Peyer's patch (tissue), 4 donors: ENCODE data around the gene WDR64.

Source experiments
- POLR2A ChIP-seq, 2 donors: fragments of 450-650 bp; IDR thresholded peaks; one replicate each; pipeline ENCODE4 v1.5.1; 2017; ENCODE audit warnings: antibody characterized with exemption in 2 of 2, mild to moderate bottlenecking in 2 of 2, moderate library complexity in 2 of 2
- TF ChIP-seq, protein P1 (sequence below), 6 experiments: fragments of 450-650 bp in 4 of 6; fragments of 200-600 bp in 2 of 6; sonication (generic) in 1 of 6; IDR thresholded peaks; one replicate each; pipeline ENCODE4 v1.5.1; 2017 to 2019; ENCODE audit warnings: antibody characterized with exemption in 6 of 6, mild to moderate bottlenecking in 3 of 6, moderate library complexity in 1 of 6

DNA sequence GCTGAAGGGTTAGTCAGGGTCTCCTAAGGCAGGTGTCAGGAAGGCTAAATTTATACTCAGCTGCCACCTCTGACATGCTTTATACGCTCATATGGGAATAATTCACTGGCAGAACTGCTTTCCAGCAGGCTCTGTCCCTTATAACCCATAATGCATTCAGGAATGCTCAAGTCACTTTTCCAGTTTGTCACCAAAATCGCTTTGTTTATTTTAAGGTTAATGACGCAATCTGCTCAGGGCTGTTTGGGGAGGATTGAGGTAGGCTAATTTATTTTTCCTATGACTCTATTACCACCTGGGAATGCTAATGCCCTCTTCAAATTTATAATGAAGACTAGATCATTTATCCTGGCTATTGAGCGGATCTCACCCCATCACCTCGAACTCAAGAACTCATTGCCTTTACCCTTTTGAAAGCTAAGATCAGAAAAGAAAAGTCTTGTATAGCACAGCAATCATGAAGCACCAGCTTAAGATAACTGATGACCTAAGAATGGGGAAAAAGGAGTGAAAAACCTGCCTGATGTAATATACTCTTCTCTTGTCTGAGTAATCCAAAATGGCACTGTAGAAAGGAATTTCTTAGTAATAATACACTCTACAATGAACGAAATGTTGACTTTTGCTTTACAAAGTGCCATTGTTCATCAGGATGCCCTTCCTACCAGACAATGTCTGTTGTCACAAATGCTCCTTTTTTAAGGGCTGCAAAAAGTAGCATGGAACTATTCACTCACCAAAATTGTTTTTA, 98.0 kb downstream of the WDR64 start:
- TF ChIP-seq, protein P1, sequence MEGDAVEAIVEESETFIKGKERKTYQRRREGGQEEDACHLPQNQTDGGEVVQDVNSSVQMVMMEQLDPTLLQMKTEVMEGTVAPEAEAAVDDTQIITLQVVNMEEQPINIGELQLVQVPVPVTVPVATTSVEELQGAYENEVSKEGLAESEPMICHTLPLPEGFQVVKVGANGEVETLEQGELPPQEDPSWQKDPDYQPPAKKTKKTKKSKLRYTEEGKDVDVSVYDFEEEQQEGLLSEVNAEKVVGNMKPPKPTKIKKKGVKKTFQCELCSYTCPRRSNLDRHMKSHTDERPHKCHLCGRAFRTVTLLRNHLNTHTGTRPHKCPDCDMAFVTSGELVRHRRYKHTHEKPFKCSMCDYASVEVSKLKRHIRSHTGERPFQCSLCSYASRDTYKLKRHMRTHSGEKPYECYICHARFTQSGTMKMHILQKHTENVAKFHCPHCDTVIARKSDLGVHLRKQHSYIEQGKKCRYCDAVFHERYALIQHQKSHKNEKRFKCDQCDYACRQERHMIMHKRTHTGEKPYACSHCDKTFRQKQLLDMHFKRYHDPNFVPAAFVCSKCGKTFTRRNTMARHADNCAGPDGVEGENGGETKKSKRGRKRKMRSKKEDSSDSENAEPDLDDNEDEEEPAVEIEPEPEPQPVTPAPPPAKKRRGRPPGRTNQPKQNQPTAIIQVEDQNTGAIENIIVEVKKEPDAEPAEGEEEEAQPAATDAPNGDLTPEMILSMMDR (IDR thresholded peaks at IDR 0.05) = no peak
- no peak for TF ChIP-seq POLR2A (IDR thresholded peaks at IDR 0.05)
